Urinary bladder (tissue), 4 donors: ENCODE data around the gene FMR1. TPM values are rescaled to one million over a fixed set of nuclear protein-coding genes. Genes with fewer than 3 reads are reported as not detected.

Experiments used
- DNase-seq: peaks from one replicate; pipeline ENCODE4 v3.0.0-alpha.2; 2015; ENCODE audit errors: extremely low spot score
- H3K27ac ChIP-seq: one replicate; pipeline ENCODE4 v1.5.1; 2013; ENCODE audit warnings: low read depth, mild to moderate bottlenecking, moderate library complexity
- H3K36me3 ChIP-seq: one replicate; pipeline ENCODE4 v1.6.1; 2013; ENCODE audit warnings: mild to moderate bottlenecking, moderate library complexity; ENCODE audit not compliant: insufficient read depth
- H3K4me1 ChIP-seq: one replicate; pipeline ENCODE4 v1.6.1; 2013; ENCODE audit warnings: mild to moderate bottlenecking, moderate library complexity; ENCODE audit not compliant: insufficient read depth
- H3K4me3 ChIP-seq: one replicate; pipeline ENCODE4 v1.5.1; 2013; ENCODE audit warnings: low read depth, low read length
- WGBS: extraction: QIAGEN DNeasy Blood & Tissue Kit; methylation state at CpG from one replicate; pipeline ENCODE4 v1.1.7; 2013; 5-methylcytosine and 5-hydroxymethylcytosine counted together
- polyA plus RNA-seq: library from polyadenylated mRNA; stranded (reverse); fragments of 200-250 nt; gene quantifications from one replicate; pipeline ENCODE4 v1.2.3, GENCODE V29; 2013
- small RNA-seq: library from RNA; depleted of rRNA; stranded (forward); fragments of <200 nt; gene quantifications from one replicate; pipeline ENCODE3, GENCODE V24; 2014
- total RNA-seq: library from RNA; depleted of rRNA; stranded (reverse); fragments of >200 nt; gene quantifications from one replicate; pipeline ENCODE4 v1.2.3, GENCODE V29; 2014
- donor health status: healthy with polysubstance abuse.
- donor health status: healthy.

Gene FMR1
- total and polyA plus RNA-seq, 2 donors: 24.3 to 87.0 TPM

DNA sequence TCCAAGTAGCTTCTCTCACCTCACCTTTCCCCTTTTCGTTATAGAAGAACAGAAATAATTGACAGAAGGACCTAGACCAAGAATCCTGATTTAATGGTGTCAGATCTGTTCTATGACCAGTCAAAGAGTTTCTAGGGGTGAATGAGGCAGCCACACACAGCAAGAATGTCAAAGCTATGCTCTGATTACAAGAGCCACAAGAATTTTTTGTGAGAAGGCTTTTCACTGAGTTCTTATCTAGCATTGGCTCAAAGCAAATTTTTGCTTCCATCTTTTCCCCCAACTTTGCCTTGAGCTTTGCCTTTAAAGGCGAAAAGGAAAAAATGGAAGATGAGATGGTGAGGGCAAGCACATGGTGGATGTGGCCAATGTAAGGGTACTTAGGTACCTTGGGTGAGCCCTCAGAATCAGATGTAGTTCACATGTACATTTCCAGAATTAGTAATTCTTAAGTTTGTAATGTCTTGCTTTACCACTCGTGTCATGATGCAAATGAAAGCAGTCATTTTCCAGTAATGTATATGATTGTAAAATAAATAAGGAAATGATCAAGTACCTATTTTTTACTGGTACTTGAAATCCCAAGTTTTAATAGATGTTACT is 23.5 kb downstream of the FMR1 start:
- H3K36me3 ChIP-seq: peaks cover 2% of the 10 kb centered on the region
- no peak for DNase-seq
- 95% methylated on average over 3 of the region's 3 CpGs for WGBS

DNA sequence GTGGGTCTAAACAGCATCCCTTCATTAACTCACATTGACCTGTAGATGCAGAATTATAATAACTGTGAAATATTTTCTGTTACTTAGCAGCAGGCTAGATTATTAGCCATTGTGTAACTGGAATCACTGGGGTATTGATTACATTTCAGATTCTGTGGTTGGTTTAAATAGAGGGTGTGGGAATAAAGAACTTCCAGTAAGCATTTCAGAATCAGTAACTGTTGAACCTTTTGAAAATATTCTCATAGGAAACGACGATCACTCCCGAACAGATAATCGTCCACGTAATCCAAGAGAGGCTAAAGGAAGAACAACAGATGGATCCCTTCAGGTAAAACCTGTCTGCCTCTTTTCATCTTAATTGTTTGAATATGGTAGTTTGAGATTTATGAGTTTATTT is 33.6 kb downstream of the FMR1 start:
- Histone ChIP-seq H3K4me1 (no peaks in the 10 kb centered on the region), H3K4me3 (no peak overlapping the region), H3K36me3 (peaks cover 2% of the 10 kb centered on the region), H3K27ac (no peak overlapping the region)
- WGBS: 81% methylated on average over 5 of the region's 5 CpGs
- DNase-seq: no peak

More for the DNA sequence above, 23.5 kb downstream of the FMR1 start:
- Histone ChIP-seq H3K4me1 (no peaks in the 10 kb centered on the region), H3K27ac (no peak overlapping the region), H3K4me3 (no peak overlapping the region)

- H3K4me1 ChIP-seq: no peaks in the 10 kb centered on the region
- no peak for DNase-seq
- peaks cover 2% of the 10 kb centered on the region for H3K36me3 ChIP-seq
- H3K4me3 ChIP-seq: no peak overlapping the region
- no peak overlapping the region for H3K27ac ChIP-seq
- 97% methylated on average over 7 of the region's 7 CpGs for WGBS
These were observed 36.8 kb downstream of the FMR1 start for GRCh38 chrX:147948531-147948930.

- no peak for DNase-seq
- 95% methylated on average over 1 of the region's 1 CpG for WGBS
- no peak overlapping the region for H3K4me3 ChIP-seq
These were observed 38.6 kb downstream of the FMR1 start for GRCh38 chrX:147950352-147950751.

DNA sequence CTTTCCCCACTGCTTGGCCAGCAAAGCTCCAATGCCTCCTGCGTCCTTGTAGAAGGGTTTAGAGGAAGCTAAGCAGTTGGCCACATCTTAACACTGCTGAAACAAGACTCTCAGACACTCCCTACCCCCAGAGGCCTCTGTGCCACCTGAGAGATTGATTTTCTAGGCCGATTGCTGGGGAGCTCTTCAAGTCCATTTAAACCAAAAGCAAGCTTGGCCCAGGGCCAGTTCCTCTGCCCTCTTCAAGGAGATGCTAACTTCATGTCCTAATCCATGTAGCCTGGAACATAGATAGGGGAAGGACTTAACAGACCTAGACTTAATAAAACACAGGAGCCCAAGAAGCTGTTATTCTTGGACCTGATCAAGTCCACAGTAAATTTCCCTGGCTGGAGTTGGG is 42.3 kb downstream of the FMR1 start:
- WGBS: 67% methylated on average over 2 of the region's 2 CpGs
- DNase-seq: no peak
- Histone ChIP-seq H3K4me3 (no peak overlapping the region), H3K4me1 (no peaks in the 10 kb centered on the region), H3K27ac (no peak overlapping the region), H3K36me3 (no peaks in the 10 kb centered on the region)

More at GRCh38 chrX:147950352-147950751, 38.6 kb downstream of the FMR1 start:
- H3K27ac ChIP-seq: no peak overlapping the region
- H3K36me3 ChIP-seq: no peaks in the 10 kb centered on the region
- no peaks in the 10 kb centered on the region for H3K4me1 ChIP-seq

DNA sequence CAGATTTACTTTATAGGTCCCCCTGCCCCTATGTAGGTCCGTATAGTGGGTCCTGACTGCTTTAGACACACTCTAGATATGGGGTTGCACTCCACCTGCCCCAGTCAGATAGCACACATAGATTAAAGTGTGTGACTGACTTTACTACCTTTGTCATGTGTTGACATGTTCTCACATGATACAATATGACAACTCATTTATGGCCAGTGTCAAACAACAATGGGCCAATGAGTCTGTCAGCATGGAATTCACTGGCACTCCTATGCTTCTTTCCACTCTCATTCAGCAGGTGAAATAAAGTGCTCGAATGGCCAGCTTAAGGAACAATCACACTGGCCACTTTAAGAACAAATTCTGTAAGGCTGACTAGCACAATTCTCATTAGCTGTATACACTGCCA is 45.6 kb downstream of the FMR1 start:
- DNase-seq: no peak
- Histone ChIP-seq H3K27ac (no peak overlapping the region), H3K4me1 (no peaks in the 10 kb centered on the region), H3K4me3 (no peak overlapping the region), H3K36me3 (no peaks in the 10 kb centered on the region)
- WGBS: 72% methylated on average over 2 of the region's 2 CpGs

- WGBS: 94% methylated on average over 1 of the region's 1 CpG
- DNase-seq: no peak
These were observed 46.6 kb downstream of the FMR1 start for GRCh38 chrX:147958291-147958690.

GRCh38 chrX:147960722-147961121 is 49.0 kb downstream of the FMR1 start:
- Histone ChIP-seq H3K4me1 (no peaks in the 10 kb centered on the region), H3K4me3 (no peak overlapping the region), H3K36me3 (no peaks in the 10 kb centered on the region), H3K27ac (no peak overlapping the region)
- no peak for DNase-seq
- WGBS: 88% methylated on average over 2 of the region's 2 CpGs

More at GRCh38 chrX:147958291-147958690, 46.6 kb downstream of the FMR1 start:
- Histone ChIP-seq H3K36me3 (no peaks in the 10 kb centered on the region), H3K4me1 (no peaks in the 10 kb centered on the region), H3K27ac (no peak overlapping the region), H3K4me3 (no peak overlapping the region)

DNA sequence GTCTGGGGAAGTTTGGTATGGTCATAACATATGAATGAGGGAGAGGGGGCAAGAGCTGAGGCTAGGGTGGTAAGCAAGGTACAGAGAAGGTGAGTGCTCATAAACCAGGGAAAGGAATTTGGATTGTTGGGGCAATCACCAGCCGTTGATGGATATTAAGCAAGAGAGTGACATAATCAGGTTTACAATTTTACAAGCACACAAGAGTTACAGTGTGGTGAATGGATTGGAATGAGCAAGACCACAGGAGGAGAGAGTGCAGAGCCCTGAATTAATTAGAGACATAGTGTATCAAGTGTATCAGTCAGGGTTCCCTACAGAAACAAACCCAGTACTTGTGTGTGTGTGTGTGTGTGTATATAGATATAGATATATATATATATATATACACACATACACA is 50.8 kb downstream of the FMR1 start:
- Histone ChIP-seq H3K36me3 (no peaks in the 10 kb centered on the region), H3K27ac (no peak overlapping the region), H3K4me3 (no peak overlapping the region), H3K4me1 (no peaks in the 10 kb centered on the region)
- no peak for DNase-seq
- WGBS: 64% methylated on average over 1 of the region's 1 CpG

GRCh38 chrX:147978931-147979330 is 67.2 kb downstream of the FMR1 start:
- no peak for DNase-seq
- WGBS: 76% methylated on average over 6 of the region's 6 CpGs
- no peaks in the 10 kb centered on the region for H3K4me1 ChIP-seq
- H3K27ac ChIP-seq: no peak overlapping the region
- H3K4me3 ChIP-seq: no peak overlapping the region
- H3K36me3 ChIP-seq: no peaks in the 10 kb centered on the region

GRCh38 chrX:147981038-147981752 is 69.5 kb downstream of the FMR1 start, which contains the start of gene FMR1NB:
FMR1NB (plus strand) TSS chrX:147981337; CDS start chrX:147981403, 66 bp downstream.
- Histone ChIP-seq H3K4me1 (no peaks in the 10 kb centered on the region), H3K27ac (no peak within 1 kb of the TSS), H3K36me3 (no peaks in the 10 kb centered on the region), H3K4me3 (no peak within 1 kb of the TSS)
- 97% methylated on average over 34 of the region's 35 CpGs for WGBS
- no peak for DNase-seq

Small RNA genes within 50 kb of the gene (small RNA-seq; reads per million reads assigned to genes)
- gene RF02118: not detected

Other genes starting within 250 kb of the FMR1 start
- not detected for gene FMR1NB, start 69.4 kb downstream of the FMR1 start, total RNA-seq
- gene FMR1NB, start 69.4 kb downstream of the FMR1 start, polyA plus RNA-seq: not detected